SK-N-SH treated with all-trans-retinoic acid at 6 μM for 48 hours (cell line): ENCODE data around the gene GNA12.

Source experiments
- ATAC-seq: fragments of 200-7000 bp; cut with Tn5 transposase; 3 replicates; pipeline ENCODE4 v1.9.1; 2020; ENCODE audit warnings: mild to moderate bottlenecking, moderate library complexity
- ARNTL ChIP-seq: fragments of 450-650 bp; formaldehyde crosslinking; IDR thresholded peaks from 2 replicates; pipeline ENCODE4 v1.5.0; 2020; ENCODE audit warnings: low read depth, mild to moderate bottlenecking, moderate library complexity, borderline replicate concordance
- BACH2 ChIP-seq: fragments of 250-450 bp; sonication (Bioruptor Pico); IDR thresholded peaks from 2 replicates; pipeline ENCODE4 v1.9.0; 2021; ENCODE audit warnings: mild to moderate bottlenecking, borderline replicate concordance
- CREB5 ChIP-seq: fragments of 250-450 bp; sonication (Bioruptor Pico); IDR thresholded peaks from 2 replicates; pipeline ENCODE4 v1.5.1; 2020; ENCODE audit warnings: low read depth, mild to moderate bottlenecking, moderate library complexity
- CSDC2 ChIP-seq: fragments of 250-450 bp; sonication (Bioruptor Pico); IDR thresholded peaks from 2 replicates; pipeline ENCODE4 v1.5.0; 2020; ENCODE audit warnings: mild to moderate bottlenecking, moderate library complexity
- CSRNP3 ChIP-seq: fragments of 250-450 bp; sonication (Bioruptor Pico); IDR thresholded peaks from 2 replicates; pipeline ENCODE4 v1.5.1; 2021; ENCODE audit warnings: mild to moderate bottlenecking, moderate library complexity
- ESRRG ChIP-seq: fragments of 250-450 bp; sonication (Bioruptor Pico); IDR thresholded peaks from 2 replicates; pipeline ENCODE4 v1.6.1; 2021; ENCODE audit warnings: mild to moderate bottlenecking
- GLIS3 ChIP-seq: fragments of 250-450 bp; sonication (Bioruptor Pico); IDR thresholded peaks from 2 replicates; pipeline ENCODE4 v1.5.0; 2020; ENCODE audit warnings: mild to moderate bottlenecking, moderate library complexity
- ISL1 ChIP-seq: fragments of 250-450 bp; sonication (Bioruptor Pico); IDR thresholded peaks from 2 replicates; pipeline ENCODE4 v2.1.2; 2022; ENCODE audit warnings: mild to moderate bottlenecking, moderate library complexity
- OSR1 ChIP-seq: fragments of 250-450 bp; sonication (Bioruptor Pico); IDR thresholded peaks from 2 replicates; pipeline ENCODE4 v1.8.0; 2022; ENCODE audit warnings: moderate library complexity, mild to moderate bottlenecking, inconsistent platforms
- PATZ1 ChIP-seq: fragments of 250-450 bp; sonication (Bioruptor Pico); IDR thresholded peaks from 2 replicates; pipeline ENCODE4 v1.8.0; 2020; ENCODE audit warnings: mild to moderate bottlenecking, moderate library complexity, borderline replicate concordance
- POU6F1 ChIP-seq: fragments of 250-450 bp; sonication (Bioruptor Pico); IDR thresholded peaks from 2 replicates; pipeline ENCODE4 v1.8.0; 2021; ENCODE audit warnings: low read depth, mild to moderate bottlenecking, moderate library complexity, borderline replicate concordance
- PPARA ChIP-seq: fragments of 250-450 bp; sonication (Bioruptor Pico); IDR thresholded peaks from 2 replicates; pipeline ENCODE4 v1.5.0; 2020; ENCODE audit warnings: mild to moderate bottlenecking, borderline replicate concordance
- RARB ChIP-seq: fragments of 250-450 bp; sonication (Bioruptor Pico); IDR thresholded peaks from 2 replicates; pipeline ENCODE4 v1.8.0; 2021; ENCODE audit warnings: mild to moderate bottlenecking, moderate library complexity
- SNAI2 ChIP-seq: fragments of 250-450 bp; sonication (Bioruptor Pico); IDR thresholded peaks from 2 replicates; pipeline ENCODE4 v1.5.0; 2020; ENCODE audit warnings: mild to moderate bottlenecking, moderate library complexity
- TCF4 ChIP-seq: fragments of 250-450 bp; sonication (Bioruptor Pico); IDR thresholded peaks from 2 replicates; pipeline ENCODE4 v1.8.0; 2021; ENCODE audit warnings: mild to moderate bottlenecking, moderate library complexity, borderline replicate concordance
- TOX ChIP-seq: fragments of 250-450 bp; sonication (Bioruptor Pico); IDR thresholded peaks from 2 replicates; pipeline ENCODE4 v1.8.0; 2021; ENCODE audit warnings: mild to moderate bottlenecking, moderate library complexity, borderline replicate concordance
- TSHZ2 ChIP-seq: fragments of 250-450 bp; sonication (Bioruptor Pico); IDR thresholded peaks from 2 replicates; pipeline ENCODE4 v1.5.0; 2020; ENCODE audit warnings: mild to moderate bottlenecking, moderate library complexity
- ZC3H10 ChIP-seq: fragments of 250-450 bp; sonication (Bioruptor Pico); IDR thresholded peaks from 2 replicates; pipeline ENCODE4 v1.5.1; 2021; ENCODE audit warnings: mild to moderate bottlenecking, moderate library complexity
- ZFP3 ChIP-seq: fragments of 250-450 bp; sonication (Bioruptor Pico); IDR thresholded peaks from 2 replicates; pipeline ENCODE4 v1.5.0; 2020; ENCODE audit warnings: mild to moderate bottlenecking, moderate library complexity
- ZFP30 ChIP-seq: fragments of 450-650 bp; formaldehyde crosslinking; IDR thresholded peaks from 2 replicates; pipeline ENCODE4 v1.5.0; 2022; ENCODE audit warnings: mild to moderate bottlenecking, moderate library complexity
- ZNF565 ChIP-seq: fragments of 450-650 bp; formaldehyde crosslinking; conservative IDR thresholded peaks from 2 replicates; pipeline ENCODE4 v1.5.0; 2020; ENCODE audit warnings: low read depth, mild to moderate bottlenecking, moderate library complexity
- ZNF70 ChIP-seq: fragments of 450-650 bp; formaldehyde crosslinking; IDR thresholded peaks from 2 replicates; pipeline ENCODE4 v1.5.0; 2020; ENCODE audit warnings: mild to moderate bottlenecking, moderate library complexity
- ZNF8 ChIP-seq: fragments of 450-650 bp; formaldehyde crosslinking; IDR thresholded peaks from 2 replicates; pipeline ENCODE4 v1.5.0; 2020; ENCODE audit warnings: mild to moderate bottlenecking, moderate library complexity

Gene GNA12

GRCh38 chr7:2726316-2727018 lies 117.6 kb downstream of the GNA12 start:
- TF ChIP-seq ZFP3 (CRISPR knock-in tag) (no peak), TSHZ2 (CRISPR knock-in tag) (no peak), ARNTL (CRISPR knock-in tag) (no peak), ZNF70 (CRISPR knock-in tag) (no peak), ISL1 (no peak), SNAI2 (CRISPR knock-in tag) (no peak), CSDC2 (CRISPR knock-in tag) (no peak), PATZ1 (CRISPR knock-in tag) (no peak), GLIS3 (no peak), ZC3H10 (CRISPR knock-in tag) (no peak), CREB5 (CRISPR knock-in tag) (no peak), OSR1 (CRISPR knock-in tag) (no peak), ZFP30 (no peak), ESRRG (CRISPR knock-in tag) (no peak), ZNF8 (CRISPR knock-in tag) (no peak), TCF4 (CRISPR knock-in tag) (no peak), CSRNP3 (CRISPR knock-in tag) (no peak), TOX (CRISPR knock-in tag) (no peak)

GRCh38 chr7:2725178-2726105 lies 118.7 kb downstream of the GNA12 start:
- no peak for ATAC-seq
- TF ChIP-seq TCF4 (CRISPR knock-in tag): no peak
- TF ChIP-seq POU6F1 (CRISPR knock-in tag): no peak
- no peak for TF ChIP-seq ZNF565
- TF ChIP-seq OSR1 (CRISPR knock-in tag): no peak
- TF ChIP-seq PPARA: no peak
- no peak for TF ChIP-seq SNAI2 (CRISPR knock-in tag)
- no peak for TF ChIP-seq GLIS3
- no peak for TF ChIP-seq ISL1
- no peak for TF ChIP-seq ZFP3 (CRISPR knock-in tag)
- no peak for TF ChIP-seq BACH2 (CRISPR knock-in tag)
- TF ChIP-seq CREB5 (CRISPR knock-in tag): no peak
- TF ChIP-seq ESRRG (CRISPR knock-in tag): no peak
- no peak for TF ChIP-seq ZNF70 (CRISPR knock-in tag)
- TF ChIP-seq CSDC2 (CRISPR knock-in tag): no peak
- TF ChIP-seq PATZ1 (CRISPR knock-in tag): no peak
- no peak for TF ChIP-seq ZNF8 (CRISPR knock-in tag)
- no peak for TF ChIP-seq RARB (CRISPR knock-in tag)
- TF ChIP-seq ZC3H10 (CRISPR knock-in tag): no peak

More at GRCh38 chr7:2726316-2727018, 117.6 kb downstream of the GNA12 start:
- ATAC-seq: no peak
